Activated CD4-positive, CD25-positive, alpha-beta regulatory T cell (primary cell): ENCODE data around the gene PLEKHA1.
A peak's percentile ranks its signal among the peaks of the same experiment; 100 is the strongest.

Source experiments
- DNase-seq, 4 experiments: peaks; one replicate each; lab custom pipeline; 2025; lab: John Stamatoyannopoulos, UW

Gene PLEKHA1

GRCh38 chr10:122347170-122347841, 27.2 kb upstream of the PLEKHA1 start:
- DNase-seq = no peak

GRCh38 chr10:122348512-122348911, 26.0 kb upstream of the PLEKHA1 start:
- DNase-seq = no peak

- no peak for DNase-seq
Observed at GRCh38 chr10:122348935-122349361, 25.6 kb upstream of the PLEKHA1 start.

GRCh38 chr10:122349758-122350369, 24.6 kb upstream of the PLEKHA1 start:
- no peak for DNase-seq

- no peak for DNase-seq
Observed at GRCh38 chr10:122350893-122351292, 23.6 kb upstream of the PLEKHA1 start.

GRCh38 chr10:122352817-122353525, 21.5 kb upstream of the PLEKHA1 start:
- DNase-seq = no peak

- DNase-seq = no peak
Observed at GRCh38 chr10:122354383-122354782, 20.1 kb upstream of the PLEKHA1 start.

- no peak for DNase-seq
Observed at GRCh38 chr10:122357685-122358084, 16.8 kb upstream of the PLEKHA1 start.

- no peak for DNase-seq
Observed at GRCh38 chr10:122359621-122360020, 14.9 kb upstream of the PLEKHA1 start.

- DNase-seq = no peak
Observed at GRCh38 chr10:122361046-122361445, 13.5 kb upstream of the PLEKHA1 start.

GRCh38 chr10:122362031-122362592, 12.4 kb upstream of the PLEKHA1 start:
- DNase-seq = no peak

GRCh38 chr10:122362621-122363020, 11.9 kb upstream of the PLEKHA1 start:
- no peak for DNase-seq

GRCh38 chr10:122363311-122363710, 11.2 kb upstream of the PLEKHA1 start:
- no peak for DNase-seq

GRCh38 chr10:122363722-122364463, 10.6 kb upstream of the PLEKHA1 start:
- no peak for DNase-seq

GRCh38 chr10:122368502-122369254, 5.8 kb upstream of the PLEKHA1 start:
- DNase-seq = no peak

GRCh38 chr10:122373108-122373507, 1.4 kb upstream of the PLEKHA1 start:
- DNase-seq = no peak

GRCh38 chr10:122373721-122374120, 787 bp upstream of the PLEKHA1 start:
- DNase-seq = no peak

- peak; percentile 26 to 43 (median 32) for DNase-seq
Observed at GRCh38 chr10:122374859-122375678, 561 bp downstream of the PLEKHA1 start.

GRCh38 chr10:122375679-122376160, 1.2 kb downstream of the PLEKHA1 start:
- DNase-seq = no peak

- no peak for DNase-seq
Observed at GRCh38 chr10:122376364-122376961, 2.0 kb downstream of the PLEKHA1 start.
